Left renal pelvis (tissue), 4 donors: ENCODE measurements around the gene MAP3K7CL. TPM values are rescaled to one million over a fixed set of nuclear protein-coding genes. Genes with fewer than 3 reads are reported as not detected.
"Not testable (repeated sequence)": the region's sequence is repeated elsewhere in the genome, so short reads cannot be mapped to it uniquely, and the experiment has no call there.

Experiments used
- DNase-seq, 4 donors: peaks; one replicate each; pipeline ENCODE4 v3.0.0-alpha.2; 2013; ENCODE audit warnings: low read depth in 4 of 4, low spot score in 3 of 4
- polyA plus RNA-seq, 4 donors: library from polyadenylated mRNA; unstranded; fragments of 120-200 nt; gene quantifications; one replicate each; pipeline ENCODE4 v1.2.1, GENCODE V29; 2013; ENCODE audit not compliant: insufficient read length in 4 of 4

Gene MAP3K7CL
- polyA plus RNA-seq, 4 donors = 4.8 to 7.7 (median 6.0) TPM

GRCh38 chr21:29164323-29164942 lies 34.0 kb downstream of the MAP3K7CL start:
- DNase-seq = no peak

GRCh38 chr21:29166323-29166722 lies 35.9 kb downstream of the MAP3K7CL start:
- DNase-seq = no peak

- DNase-seq = no peak
Observed at GRCh38 chr21:29166853-29167252, 36.4 kb downstream of the MAP3K7CL start.

GRCh38 chr21:29167481-29167880 lies 37.0 kb downstream of the MAP3K7CL start:
- not testable (repeated sequence) for DNase-seq

GRCh38 chr21:29168891-29169315 lies 38.5 kb downstream of the MAP3K7CL start:
- DNase-seq = no peak

- no peak for DNase-seq
Observed at GRCh38 chr21:29170944-29171343, 40.5 kb downstream of the MAP3K7CL start.

- no peak for DNase-seq
Observed at GRCh38 chr21:29172282-29172681, 41.8 kb downstream of the MAP3K7CL start.

GRCh38 chr21:29174607-29175013 lies 44.2 kb downstream of the MAP3K7CL start:
- no peak for DNase-seq

- DNase-seq = no peak
Observed at GRCh38 chr21:29175408-29176134, 45.1 kb downstream of the MAP3K7CL start.

- DNase-seq = no peak
Observed at GRCh38 chr21:29176471-29177120, 46.2 kb downstream of the MAP3K7CL start.

GRCh38 chr21:29177800-29178199 lies 47.4 kb downstream of the MAP3K7CL start:
- no peak for DNase-seq

GRCh38 chr21:29178926-29179325 lies 48.5 kb downstream of the MAP3K7CL start:
- DNase-seq = no peak

GRCh38 chr21:29179503-29179902 lies 49.1 kb downstream of the MAP3K7CL start:
- no peak for DNase-seq

- no peak for DNase-seq
Observed at GRCh38 chr21:29181799-29182470, 51.5 kb downstream of the MAP3K7CL start.

- DNase-seq = no peak
Observed at GRCh38 chr21:29182691-29183092, 52.2 kb downstream of the MAP3K7CL start.

- DNase-seq = no peak
Observed at GRCh38 chr21:29184037-29184436, 53.6 kb downstream of the MAP3K7CL start.

- no peak for DNase-seq
Observed at GRCh38 chr21:29185172-29185571, 54.7 kb downstream of the MAP3K7CL start.

- no peak for DNase-seq
Observed at GRCh38 chr21:29185633-29186032, 55.2 kb downstream of the MAP3K7CL start.

GRCh38 chr21:29186246-29186645 lies 55.8 kb downstream of the MAP3K7CL start:
- no peak for DNase-seq

GRCh38 chr21:29187944-29188343 lies 57.5 kb downstream of the MAP3K7CL start:
- no peak for DNase-seq

GRCh38 chr21:29189353-29189752 lies 58.9 kb downstream of the MAP3K7CL start:
- DNase-seq = no peak
